ENCODE measurements around the gene LAMTOR1. TPM values are rescaled to one million over a fixed set of nuclear protein-coding genes. Genes with fewer than 3 reads are reported as not detected.

LAMTOR1 gene
- total RNA-seq, 1 experiment from 2014 or later: 94.6 TPM

GRCh38 chr11:72067266-72067665 is 35.8 kb downstream of the LAMTOR1 start:
- Histone ChIP-seq H3F3A (ENCODE audit: insufficient read depth, low read depth) (peaks cover 22% of the 10 kb centered on the region), H3K9me2 (ENCODE audit: insufficient read depth) (no peaks in the 10 kb centered on the region), H3K27me3 (ENCODE audit: insufficient read depth, low read depth) (no peaks in the 10 kb centered on the region), H2AFZ (no peak overlapping the region), H3K4me1 (replicated peaks; ENCODE audit: insufficient read depth) (peaks cover 34% of the 10 kb centered on the region), H3K9me3 (ENCODE audit: insufficient read depth, low read depth) (no peaks in the 10 kb centered on the region), H4K20me1 (ENCODE audit: insufficient read depth) (peaks cover 4% of the 10 kb centered on the region; the same call in 1 of the 2 replicates), H3K79me2 (ENCODE audit: low read depth) (peaks cover 80% of the 10 kb centered on the region), H3K4me3 (no peak overlapping the region), H3K27ac (no peak overlapping the region), H3K36me3 (ENCODE audit: low read depth) (peaks cover 32% of the 10 kb centered on the region), H3K4me2 (no peak overlapping the region)
- DNase-seq: no peak
- no peak for TF ChIP-seq EZH2 (IDR thresholded peaks at IDR 0.05; ENCODE audit: low read depth)
- no peak for TF ChIP-seq CTCF (conservative IDR thresholded peaks at IDR 0.05)
- CTCF ChIA-PET: no interaction called here
- POLR2A ChIA-PET (ENCODE audit: unreplicated experiment): no interaction called here
- intact Hi-C loops (cut with micrococcal nuclease; ENCODE audit: unreplicated experiment): no loop called here
- BruUV-seq (replicated peaks): no TSS peak

- intact Hi-C loops (cut with micrococcal nuclease; ENCODE audit: unreplicated experiment): no loop called here
- Histone ChIP-seq H3K4me3 (no peak overlapping the region), H4K20me1 (ENCODE audit: insufficient read depth) (peaks cover 1% of the 10 kb centered on the region; the same call in 1 of the 2 replicates), H3K9me2 (ENCODE audit: insufficient read depth) (no peaks in the 10 kb centered on the region), H3K4me2 (no peak overlapping the region), H3K27me3 (ENCODE audit: insufficient read depth, low read depth) (no peaks in the 10 kb centered on the region), H3F3A (ENCODE audit: insufficient read depth, low read depth) (peaks cover 20% of the 10 kb centered on the region), H2AFZ (no peak overlapping the region), H3K36me3 (ENCODE audit: low read depth) (peaks cover 32% of the 10 kb centered on the region), H3K27ac (no peak overlapping the region), H3K79me2 (ENCODE audit: low read depth) (peaks cover 78% of the 10 kb centered on the region), H3K4me1 (replicated peaks; ENCODE audit: insufficient read depth) (peaks cover 31% of the 10 kb centered on the region), H3K9me3 (ENCODE audit: insufficient read depth, low read depth) (no peaks in the 10 kb centered on the region)
- DNase-seq: no peak
- no TSS peak for BruUV-seq (replicated peaks)
- POLR2A ChIA-PET (ENCODE audit: unreplicated experiment): no interaction called here
- CTCF ChIA-PET: no interaction called here
- TF ChIP-seq EZH2 (IDR thresholded peaks at IDR 0.05; ENCODE audit: low read depth) (no peak), CTCF (conservative IDR thresholded peaks at IDR 0.05) (no peak)
These were observed 36.2 kb downstream of the LAMTOR1 start for GRCh38 chr11:72066855-72067254.

DNA sequence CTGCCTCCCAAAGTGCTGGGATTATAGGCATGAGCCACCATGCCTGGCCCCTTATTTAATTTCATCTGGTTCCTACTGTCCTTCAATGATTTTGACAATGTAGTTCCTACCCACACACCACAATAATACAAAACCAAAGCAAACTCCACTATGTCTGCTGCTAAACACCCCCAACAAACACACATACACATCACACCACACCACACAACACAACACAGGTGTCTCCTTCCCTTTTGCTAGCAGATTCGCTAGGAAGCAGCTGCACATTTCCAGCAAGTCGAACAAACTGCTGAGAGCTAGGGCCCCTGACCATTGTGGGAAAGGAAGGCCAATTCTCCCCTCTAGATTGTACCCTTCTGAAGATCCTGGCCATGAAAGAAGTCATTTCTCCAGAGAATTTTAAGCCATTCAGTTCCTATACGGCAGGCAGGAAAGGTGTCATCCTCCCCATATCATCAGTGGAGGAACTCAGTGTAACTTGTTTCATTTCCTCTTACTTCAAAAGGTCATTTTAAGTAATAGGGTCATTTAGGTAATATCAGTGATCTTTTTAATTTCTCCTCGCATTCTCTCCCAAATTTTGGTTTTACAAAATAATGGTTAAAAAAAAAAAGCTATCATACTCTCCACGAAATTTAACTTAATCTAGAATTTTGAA is 41.2 kb downstream of the LAMTOR1 start:
- Histone ChIP-seq H3K4me1 (replicated peaks; ENCODE audit: insufficient read depth) (no peaks in the 10 kb centered on the region), H3K36me3 (ENCODE audit: low read depth) (peaks cover 26% of the 10 kb centered on the region), H3K4me2 (no peak overlapping the region), H3K27me3 (ENCODE audit: insufficient read depth, low read depth) (no peaks in the 10 kb centered on the region), H3K4me3 (no peak overlapping the region), H3K9me2 (ENCODE audit: insufficient read depth) (no peaks in the 10 kb centered on the region), H2AFZ (no peak overlapping the region), H3K79me2 (ENCODE audit: low read depth) (peaks cover 70% of the 10 kb centered on the region), H3K27ac (no peak overlapping the region), H3K9me3 (ENCODE audit: insufficient read depth, low read depth) (no peaks in the 10 kb centered on the region), H3F3A (ENCODE audit: insufficient read depth, low read depth) (peaks cover 10% of the 10 kb centered on the region; the same call in 1 of the 2 replicates), H4K20me1 (ENCODE audit: insufficient read depth) (peaks cover 4% of the 10 kb centered on the region)
- no peak for DNase-seq
- ChIA-PET CTCF (interaction anchor here (0.6 kb wide), 1 partner anchor 41 kb away, joined by 5 read pairs; no protein-coding TSS in a partner anchor), POLR2A (ENCODE audit: unreplicated experiment) (no interaction called here)
- no TSS peak for BruUV-seq (replicated peaks)
- TF ChIP-seq EZH2 (IDR thresholded peaks at IDR 0.05; ENCODE audit: low read depth) (no peak), CTCF (conservative IDR thresholded peaks at IDR 0.05) (no peak)
- intact Hi-C loops (cut with micrococcal nuclease; ENCODE audit: unreplicated experiment): no loop called here
